ENCODE results near the gene PCDHB12. TPM values are rescaled to one million over a fixed set of nuclear protein-coding genes. Genes with fewer than 3 reads are reported as not detected.
"Not testable (repeated sequence)": the region's sequence is repeated elsewhere in the genome, so short reads cannot be mapped to it uniquely, and the experiment has no call there.

PCDHB12 gene
- not detected in 2 replicates for total RNA-seq

GRCh38 chr5:141208478-141208877 is at the start of gene PCDHB12:
Gene PCDHB12 (plus strand): TSS chr5:141208719. CDS start chr5:141208908, 189 bp downstream.
- H3K4me3 Mint-ChIP-seq: no peak within 1 kb of the TSS
- H3K9me3 Mint-ChIP-seq: peaks cover 5% of the 10 kb centered on the region
- H3K27ac Mint-ChIP-seq: no peak within 1 kb of the TSS
- no peaks in the 10 kb centered on the region for H3K36me3 Mint-ChIP-seq (ENCODE audit: low read depth)
- intact Hi-C loops (cut with micrococcal nuclease): no loop called here
- no peaks in the 10 kb centered on the region for H3K4me1 Mint-ChIP-seq
- no peak for DNase-seq
- peaks cover 2% of the 10 kb centered on the region for H3K27me3 Mint-ChIP-seq

- Mint-ChIP-seq H3K4me3 (no peak within 1 kb of the TSS), H3K9me3 (no peaks in the 10 kb centered on the region), H3K27ac (no peak within 1 kb of the TSS), H3K36me3 (ENCODE audit: low read depth) (peaks cover 2% of the 10 kb centered on the region), H3K27me3 (no peaks in the 10 kb centered on the region), H3K4me1 (no peaks in the 10 kb centered on the region)
- peak; percentile 66 for DNase-seq
- intact Hi-C loops (cut with micrococcal nuclease): no loop called here
These were observed 35.9 kb upstream of the PCDHB12 start, which contains the start of gene PCDHB7 for GRCh38 chr5:141172381-141173204. Gene PCDHB7 (plus strand): TSS chr5:141172644. CDS start chr5:141172836, 192 bp downstream.

GRCh38 chr5:141174291-141175104 is 34.0 kb upstream of the PCDHB12 start:
- H3K9me3 Mint-ChIP-seq; H3K4me1 Mint-ChIP-seq; H3K27ac Mint-ChIP-seq; DNase-seq; H3K36me3 Mint-ChIP-seq (ENCODE audit: low read depth); intact Hi-C loops (cut with micrococcal nuclease); H3K4me3 Mint-ChIP-seq; H3K27me3 Mint-ChIP-seq: not testable (repeated sequence)

- H3K27ac Mint-ChIP-seq: no peak overlapping the region
- peaks cover 2% of the 10 kb centered on the region for H3K36me3 Mint-ChIP-seq (ENCODE audit: low read depth)
- H3K4me3 Mint-ChIP-seq: no peak overlapping the region
- intact Hi-C loops (cut with micrococcal nuclease): no loop called here
- H3K9me3 Mint-ChIP-seq: peaks cover 3% of the 10 kb centered on the region
- H3K27me3 Mint-ChIP-seq: no peaks in the 10 kb centered on the region
- DNase-seq: no peak
- no peaks in the 10 kb centered on the region for H3K4me1 Mint-ChIP-seq
These were observed 32.6 kb upstream of the PCDHB12 start for GRCh38 chr5:141175933-141176332.

- H3K4me3 Mint-ChIP-seq; H3K27me3 Mint-ChIP-seq; intact Hi-C loops (cut with micrococcal nuclease); H3K36me3 Mint-ChIP-seq (ENCODE audit: low read depth); H3K27ac Mint-ChIP-seq; DNase-seq; H3K4me1 Mint-ChIP-seq: not testable (repeated sequence)
- peaks cover 10% of the 10 kb centered on the region for H3K9me3 Mint-ChIP-seq
These were observed 30.8 kb upstream of the PCDHB12 start, which contains the start of gene PCDHB8 for GRCh38 chr5:141177577-141178191. Gene PCDHB8 (plus strand): TSS chr5:141177790. CDS start chr5:141178035, 245 bp downstream.

- H3K4me1 Mint-ChIP-seq; DNase-seq; H3K4me3 Mint-ChIP-seq; intact Hi-C loops (cut with micrococcal nuclease); H3K27ac Mint-ChIP-seq; H3K27me3 Mint-ChIP-seq; H3K36me3 Mint-ChIP-seq (ENCODE audit: low read depth): not testable (repeated sequence)
- H3K9me3 Mint-ChIP-seq: peaks cover 15% of the 10 kb centered on the region
These were observed 29.1 kb upstream of the PCDHB12 start for GRCh38 chr5:141179371-141179770.

- intact Hi-C loops (cut with micrococcal nuclease); H3K4me1 Mint-ChIP-seq; H3K36me3 Mint-ChIP-seq (ENCODE audit: low read depth): not testable (repeated sequence)
These were observed 28.6 kb upstream of the PCDHB12 start for GRCh38 chr5:141179876-141180275.

GRCh38 chr5:141180313-141180712 is 28.2 kb upstream of the PCDHB12 start:
- H3K9me3 Mint-ChIP-seq: peaks cover 19% of the 10 kb centered on the region
- H3K4me3 Mint-ChIP-seq: no peak overlapping the region
- H3K27ac Mint-ChIP-seq: no peak overlapping the region
- DNase-seq: no peak
- H3K27me3 Mint-ChIP-seq: no peaks in the 10 kb centered on the region
- H3K36me3 Mint-ChIP-seq (ENCODE audit: low read depth): peaks cover 3% of the 10 kb centered on the region
- H3K4me1 Mint-ChIP-seq: no peaks in the 10 kb centered on the region
- intact Hi-C loops (cut with micrococcal nuclease): no loop called here

More at GRCh38 chr5:141179876-141180275, 28.6 kb upstream of the PCDHB12 start:
- DNase-seq, H3K4me3 Mint-ChIP-seq, H3K27me3 Mint-ChIP-seq, H3K27ac Mint-ChIP-seq: not testable (repeated sequence)
- peaks cover 15% of the 10 kb centered on the region for H3K9me3 Mint-ChIP-seq

GRCh38 chr5:141182248-141182647 is 26.3 kb upstream of the PCDHB12 start, which contains the start of gene PCDHB16:
Gene PCDHB16 (plus strand): TSS chr5:141182387. CDS start chr5:141182560, 173 bp downstream.
- peaks cover 23% of the 10 kb centered on the region for H3K9me3 Mint-ChIP-seq
- no peak for DNase-seq

GRCh38 chr5:141184117-141184855 is 24.2 kb upstream of the PCDHB12 start:
- H3K4me3 Mint-ChIP-seq; H3K27ac Mint-ChIP-seq; H3K36me3 Mint-ChIP-seq (ENCODE audit: low read depth); H3K27me3 Mint-ChIP-seq; H3K4me1 Mint-ChIP-seq; DNase-seq; intact Hi-C loops (cut with micrococcal nuclease): not testable (repeated sequence)
- peaks cover 31% of the 10 kb centered on the region for H3K9me3 Mint-ChIP-seq

More at GRCh38 chr5:141182248-141182647, 26.3 kb upstream of the PCDHB12 start, which contains the start of gene PCDHB16:
- peaks cover 3% of the 10 kb centered on the region for H3K36me3 Mint-ChIP-seq (ENCODE audit: low read depth)
- H3K27ac Mint-ChIP-seq: no peak within 1 kb of the TSS
- no peaks in the 10 kb centered on the region for H3K27me3 Mint-ChIP-seq
- intact Hi-C loops (cut with micrococcal nuclease): no loop called here
- H3K4me3 Mint-ChIP-seq: no peak within 1 kb of the TSS
- no peaks in the 10 kb centered on the region for H3K4me1 Mint-ChIP-seq

- intact Hi-C loops (cut with micrococcal nuclease): no loop called here
- Mint-ChIP-seq H3K4me3 (peak within 1 kb of the TSS; percentile 8), H3K9me3 (peaks cover 32% of the 10 kb centered on the region), H3K27ac (no peak within 1 kb of the TSS), H3K36me3 (ENCODE audit: low read depth) (peaks cover 7% of the 10 kb centered on the region), H3K4me1 (no peaks in the 10 kb centered on the region), H3K27me3 (peaks cover 2% of the 10 kb centered on the region)
- peak; percentile 63 for DNase-seq
These were observed 21.5 kb upstream of the PCDHB12 start, which contains the start of gene PCDHB9 for GRCh38 chr5:141186897-141187512. Gene PCDHB9 (plus strand): TSS chr5:141187161. CDS start chr5:141187319, 158 bp downstream.

- H3K27ac Mint-ChIP-seq; H3K36me3 Mint-ChIP-seq (ENCODE audit: low read depth); H3K4me1 Mint-ChIP-seq; H3K4me3 Mint-ChIP-seq; H3K27me3 Mint-ChIP-seq; DNase-seq; intact Hi-C loops (cut with micrococcal nuclease): not testable (repeated sequence)
- H3K9me3 Mint-ChIP-seq: peaks cover 24% of the 10 kb centered on the region
These were observed 19.8 kb upstream of the PCDHB12 start for GRCh38 chr5:141188682-141189081.
